ENCODE measurements around the gene TAF4. TPM values are rescaled to one million over a fixed set of nuclear protein-coding genes. Genes with fewer than 3 reads are reported as not detected.

Gene TAF4
- total RNA-seq, 1 experiment from 2014 or later = 94.9 TPM

DNA sequence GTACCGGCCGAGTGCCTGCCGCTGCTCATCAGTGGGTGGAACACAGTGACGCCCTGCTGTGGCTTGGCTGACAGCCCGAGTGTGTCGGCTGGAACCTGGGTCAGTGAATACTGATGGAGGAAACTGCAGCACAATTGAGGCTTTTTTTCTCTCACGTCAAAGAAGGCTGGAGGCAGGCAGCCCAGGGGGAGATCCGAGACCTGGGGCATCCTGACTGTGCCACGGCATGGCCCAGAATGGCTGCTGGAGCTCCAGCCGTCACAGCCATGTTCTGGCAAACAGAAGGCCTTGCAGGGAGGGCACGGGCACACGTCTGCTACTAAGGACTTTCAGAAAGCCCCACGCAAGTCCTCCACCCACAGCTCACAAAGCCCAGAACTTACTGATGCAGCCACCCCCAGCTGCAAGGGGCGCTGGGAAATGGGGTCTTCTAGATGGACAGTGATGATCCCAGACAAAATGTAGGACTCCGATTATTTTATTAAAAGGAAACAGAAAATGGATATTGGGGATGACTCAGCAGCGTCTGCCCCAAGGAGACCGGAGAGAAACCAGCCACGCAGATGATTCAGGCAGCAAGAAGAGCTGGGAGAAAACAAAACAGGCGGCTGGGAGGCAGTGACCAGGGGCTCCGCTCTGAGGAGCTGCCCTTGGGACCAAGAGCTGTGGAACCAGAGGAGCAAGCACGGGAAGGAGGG lies 140.0 kb downstream of the TAF4 start:
- no peak overlapping the region for H3K4me3 Mint-ChIP-seq (ENCODE audit: unreplicated experiment)
- POLR2A ChIA-PET = no interaction called here
- CTCF ChIA-PET = no interaction called here
- TF ChIP-seq, protein P1, sequence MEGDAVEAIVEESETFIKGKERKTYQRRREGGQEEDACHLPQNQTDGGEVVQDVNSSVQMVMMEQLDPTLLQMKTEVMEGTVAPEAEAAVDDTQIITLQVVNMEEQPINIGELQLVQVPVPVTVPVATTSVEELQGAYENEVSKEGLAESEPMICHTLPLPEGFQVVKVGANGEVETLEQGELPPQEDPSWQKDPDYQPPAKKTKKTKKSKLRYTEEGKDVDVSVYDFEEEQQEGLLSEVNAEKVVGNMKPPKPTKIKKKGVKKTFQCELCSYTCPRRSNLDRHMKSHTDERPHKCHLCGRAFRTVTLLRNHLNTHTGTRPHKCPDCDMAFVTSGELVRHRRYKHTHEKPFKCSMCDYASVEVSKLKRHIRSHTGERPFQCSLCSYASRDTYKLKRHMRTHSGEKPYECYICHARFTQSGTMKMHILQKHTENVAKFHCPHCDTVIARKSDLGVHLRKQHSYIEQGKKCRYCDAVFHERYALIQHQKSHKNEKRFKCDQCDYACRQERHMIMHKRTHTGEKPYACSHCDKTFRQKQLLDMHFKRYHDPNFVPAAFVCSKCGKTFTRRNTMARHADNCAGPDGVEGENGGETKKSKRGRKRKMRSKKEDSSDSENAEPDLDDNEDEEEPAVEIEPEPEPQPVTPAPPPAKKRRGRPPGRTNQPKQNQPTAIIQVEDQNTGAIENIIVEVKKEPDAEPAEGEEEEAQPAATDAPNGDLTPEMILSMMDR (IDR thresholded peaks at IDR 0.05; ENCODE audit: insufficient read depth in 1 of 2, low read depth in 1 of 2, low read length in 1 of 2, severe bottlenecking in 1 of 2, unreplicated experiment in 1 of 2) = no peak
- Histone ChIP-seq H3K4me3 (ENCODE audit: low read depth, low read length) (no peak overlapping the region), H3K36me3 (ENCODE audit: control insufficient read depth, insufficient read depth, low read length) (no peaks in the 10 kb centered on the region), H3K27me3 (replicated peaks; ENCODE audit: control insufficient read depth, insufficient read depth, low read length) (no peaks in the 10 kb centered on the region), H3K9me3 (peaks cover 17% of the 10 kb centered on the region), H3K4me1 (no peaks in the 10 kb centered on the region)
- peaks cover 22% of the 10 kb centered on the region for H3K27me3 Mint-ChIP-seq (ENCODE audit: insufficient read depth, unreplicated experiment)
- H3K36me3 Mint-ChIP-seq (ENCODE audit: insufficient read depth, unreplicated experiment) = no peaks in the 10 kb centered on the region
- no peaks in the 10 kb centered on the region for H3K4me1 Mint-ChIP-seq (ENCODE audit: low read depth, unreplicated experiment)
- no peaks in the 10 kb centered on the region for H3K9me3 Mint-ChIP-seq (ENCODE audit: unreplicated experiment)
- H3K27ac Mint-ChIP-seq (ENCODE audit: unreplicated experiment) = no peak overlapping the region
- intact Hi-C loops (cut with micrococcal nuclease; ENCODE audit: unreplicated experiment) = no loop called here
- BruUV-seq (replicated peaks) = no TSS peak
- no peak for DNase-seq

DNA sequence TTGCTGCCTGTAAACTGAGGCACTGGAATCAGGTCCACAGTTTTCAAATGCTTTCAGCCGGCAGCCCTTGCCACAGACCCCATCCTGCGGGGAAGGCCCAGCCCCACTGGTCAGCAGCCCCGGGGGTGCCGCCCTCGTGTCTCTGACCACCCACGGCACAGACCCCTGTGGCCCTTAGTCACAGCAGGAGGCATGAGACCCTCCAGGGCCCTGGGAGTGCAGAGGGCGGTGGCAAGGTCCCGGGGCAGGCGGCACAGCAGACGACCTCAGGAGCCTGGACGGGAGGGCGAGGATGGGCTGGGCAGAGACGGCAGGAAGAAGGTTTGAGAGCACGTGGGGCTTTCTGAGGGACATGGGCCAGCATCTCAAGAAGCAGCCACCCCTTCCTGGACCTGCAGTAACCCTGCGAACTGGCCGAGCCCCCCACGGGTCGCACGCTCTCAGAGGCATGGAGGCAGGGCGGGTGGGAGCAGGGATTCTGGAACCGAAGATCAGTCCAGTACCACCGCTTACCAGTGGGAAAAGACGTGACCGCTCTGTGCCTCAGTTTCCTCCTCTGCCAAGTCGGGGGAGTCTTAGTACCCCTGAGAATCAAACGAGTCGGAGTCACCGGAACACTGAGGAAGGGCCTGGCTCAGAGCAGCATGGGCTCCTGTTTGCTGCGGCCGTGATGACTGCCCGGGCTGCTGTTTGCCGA lies 140.7 kb downstream of the TAF4 start:
- H3K4me1 Mint-ChIP-seq (ENCODE audit: low read depth, unreplicated experiment) = no peaks in the 10 kb centered on the region
- intact Hi-C loops (cut with micrococcal nuclease; ENCODE audit: unreplicated experiment) = no loop called here
- H3K4me3 Mint-ChIP-seq (ENCODE audit: unreplicated experiment) = no peak overlapping the region
- H3K36me3 Mint-ChIP-seq (ENCODE audit: insufficient read depth, unreplicated experiment) = no peaks in the 10 kb centered on the region
- TF ChIP-seq, protein P1 (IDR thresholded peaks at IDR 0.05; ENCODE audit: insufficient read depth in 1 of 2, low read depth in 1 of 2, low read length in 1 of 2, severe bottlenecking in 1 of 2, unreplicated experiment in 1 of 2) = no peak
- H3K27me3 Mint-ChIP-seq (ENCODE audit: insufficient read depth, unreplicated experiment) = peaks cover 22% of the 10 kb centered on the region
- BruUV-seq (replicated peaks) = no TSS peak
- no peaks in the 10 kb centered on the region for H3K36me3 ChIP-seq (ENCODE audit: control insufficient read depth, insufficient read depth, low read length)
- no peaks in the 10 kb centered on the region for H3K9me3 Mint-ChIP-seq (ENCODE audit: unreplicated experiment)
- H3K27ac Mint-ChIP-seq (ENCODE audit: unreplicated experiment) = no peak overlapping the region
- no peak for DNase-seq
- ChIA-PET POLR2A (no interaction called here), CTCF (no interaction called here)
- no peak overlapping the region for H3K4me3 ChIP-seq (ENCODE audit: low read depth, low read length)
- H3K27me3 ChIP-seq (replicated peaks; ENCODE audit: control insufficient read depth, insufficient read depth, low read length) = no peaks in the 10 kb centered on the region
- H3K9me3 ChIP-seq = peaks cover 11% of the 10 kb centered on the region
- no peaks in the 10 kb centered on the region for H3K4me1 ChIP-seq

Small RNA genes within 50 kb of the gene (microRNA-seq; reads per million reads assigned to microRNA genes)
- 2.6 reads per million, percentile 14 among the genes with 10 or more reads in this experiment for gene MIR1257
- gene MIR3195 = 0.56 reads per million

Other genes with a start within 250 kb of the TAF4 start
- gene LSM14B, start 56.6 kb upstream of the TAF4 start, total RNA-seq (2022) = 143 and 154 TPM in 2 replicates
- gene PSMA7, start 77.5 kb upstream of the TAF4 start, total RNA-seq (2022) = 702 and 760 TPM in 2 replicates
- gene SS18L1, start 77.9 kb upstream of the TAF4 start, total RNA-seq (2022) = 46.4 and 52.1 TPM in 2 replicates
- gene MTG2, start 117.1 kb upstream of the TAF4 start, total RNA-seq (2022) = 110 and 111 TPM in 2 replicates
- not detected in 2 replicates for gene HRH3, start 154.4 kb upstream of the TAF4 start, total RNA-seq (2022)
- 130 and 132 TPM in 2 replicates for gene OSBPL2, start 172.6 kb upstream of the TAF4 start, total RNA-seq (2022)
- gene ADRM1, start 237.1 kb upstream of the TAF4 start, total RNA-seq (2022) = 261 and 263 TPM in 2 replicates